HG03469 (cell line): ENCODE results near the gene DPM2.

Experiments
- ATAC-seq: cut with Tn5 transposase; IDR thresholded peaks from one replicate; pipeline ENCODE4 v1.9.1; 2021; ENCODE audit warnings: mild to moderate bottlenecking, moderate library complexity, moderate number of reproducible peaks; ENCODE audit not compliant: unreplicated experiment

DPM2 gene

GRCh38 chr9:127903557-127904475 is 33.8 kb downstream of the DPM2 start:
- ATAC-seq = no peak

GRCh38 chr9:127899128-127899943 is 38.3 kb downstream of the DPM2 start, which contains the start of gene ST6GALNAC6:
Gene ST6GALNAC6, minus strand, starts transcription at chr9:127899603. Its CDS starts 1,622 bp downstream, at chr9:127897981.
- no peak for ATAC-seq

- ATAC-seq = no peak
Measured at GRCh38 chr9:127898433-127899127, 39.1 kb downstream of the DPM2 start.

- no peak for ATAC-seq
Measured at GRCh38 chr9:127897193-127897692, 40.4 kb downstream of the DPM2 start.

- no peak for ATAC-seq
Measured at GRCh38 chr9:127896395-127897192, 41.1 kb downstream of the DPM2 start.

- ATAC-seq = no peak
Measured at GRCh38 chr9:127895811-127896210, 41.8 kb downstream of the DPM2 start.

- no peak for ATAC-seq
Measured at GRCh38 chr9:127893392-127893791, 44.3 kb downstream of the DPM2 start.

GRCh38 chr9:127892831-127893230 is 44.8 kb downstream of the DPM2 start:
- ATAC-seq = no peak

- ATAC-seq = no peak
Measured at GRCh38 chr9:127890053-127890452, 47.6 kb downstream of the DPM2 start.

GRCh38 chr9:127887792-127888191 is 49.9 kb downstream of the DPM2 start:
- ATAC-seq = no peak

GRCh38 chr9:127886401-127886972 is 51.2 kb downstream of the DPM2 start:
- no peak for ATAC-seq

GRCh38 chr9:127885508-127886281 is 52.0 kb downstream of the DPM2 start:
- no peak for ATAC-seq
